Stomach (tissue), 4 donors: Measurements from ENCODE around the gene PAK6.

Source experiments
- EP300 ChIP-seq: sonication (generic); formaldehyde crosslinking; IDR thresholded peaks from one replicate; pipeline ENCODE4 v1.6.1; 2017; ENCODE audit warnings: antibody characterized with exemption
- POLR2A ChIP-seq, 4 donors: fragments of 450-650 bp; IDR thresholded peaks; one replicate each; pipeline ENCODE4 v1.6.1; 2016; ENCODE audit warnings: antibody characterized with exemption in 4 of 4, control low read depth in 2 of 4, mild to moderate bottlenecking in 1 of 4, moderate library complexity in 1 of 4
- POLR2AphosphoS5 ChIP-seq, 3 donors: sonication (generic); formaldehyde crosslinking; IDR thresholded peaks; one replicate each; pipeline ENCODE4 v1.6.1; 2016; ENCODE audit warnings: antibody characterized with exemption in 3 of 3
- TF ChIP-seq, protein P1 (sequence below), 7 experiments: fragments of 450-650 bp in 4 of 7; fragments of 200-600 bp in 3 of 7; sonication (generic) in 3 of 7; IDR thresholded peaks; one replicate each; pipeline ENCODE4 v1.5.1; 2016 to 2019; ENCODE audit warnings: antibody characterized with exemption in 7 of 7, control low read depth in 2 of 7, mild to moderate bottlenecking in 1 of 7

- TF ChIP-seq, protein P1, sequence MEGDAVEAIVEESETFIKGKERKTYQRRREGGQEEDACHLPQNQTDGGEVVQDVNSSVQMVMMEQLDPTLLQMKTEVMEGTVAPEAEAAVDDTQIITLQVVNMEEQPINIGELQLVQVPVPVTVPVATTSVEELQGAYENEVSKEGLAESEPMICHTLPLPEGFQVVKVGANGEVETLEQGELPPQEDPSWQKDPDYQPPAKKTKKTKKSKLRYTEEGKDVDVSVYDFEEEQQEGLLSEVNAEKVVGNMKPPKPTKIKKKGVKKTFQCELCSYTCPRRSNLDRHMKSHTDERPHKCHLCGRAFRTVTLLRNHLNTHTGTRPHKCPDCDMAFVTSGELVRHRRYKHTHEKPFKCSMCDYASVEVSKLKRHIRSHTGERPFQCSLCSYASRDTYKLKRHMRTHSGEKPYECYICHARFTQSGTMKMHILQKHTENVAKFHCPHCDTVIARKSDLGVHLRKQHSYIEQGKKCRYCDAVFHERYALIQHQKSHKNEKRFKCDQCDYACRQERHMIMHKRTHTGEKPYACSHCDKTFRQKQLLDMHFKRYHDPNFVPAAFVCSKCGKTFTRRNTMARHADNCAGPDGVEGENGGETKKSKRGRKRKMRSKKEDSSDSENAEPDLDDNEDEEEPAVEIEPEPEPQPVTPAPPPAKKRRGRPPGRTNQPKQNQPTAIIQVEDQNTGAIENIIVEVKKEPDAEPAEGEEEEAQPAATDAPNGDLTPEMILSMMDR (IDR thresholded peaks at IDR 0.05): no peak
- no peak for TF ChIP-seq POLR2A (IDR thresholded peaks at IDR 0.05)
- no peak for TF ChIP-seq POLR2AphosphoS5 (IDR thresholded peaks at IDR 0.05)
- TF ChIP-seq EP300: no peak
Measured at GRCh38 chr15:40275954-40276353, 37.1 kb downstream of the PAK6 start.
